Activated T-helper 17 cell treated with anti-CD3 and anti-CD28 coated beads, Interleukin-2, amount 50 U/mL, for 72 hours (primary cell): ENCODE data around the gene UBXN10. TPM values are rescaled to one million over a fixed set of nuclear protein-coding genes. Genes with fewer than 3 reads are reported as not detected.
A peak's percentile ranks its signal among the peaks of the same experiment; 100 is the strongest.

Experiments
- ATAC-seq: fragments of 150-1000 bp; cut with Tn5 transposase; replicated peaks from 2 replicates; pipeline ENCODE4 v1.10.0; 2021; ENCODE audit warnings: mild to moderate bottlenecking, moderate library complexity
- H3K27ac Mint-ChIP-seq: one replicate; pipeline ENCODE4 v1.8.0; 2022; ENCODE audit warnings: mixed read lengths
- H3K27me3 Mint-ChIP-seq: one replicate; pipeline ENCODE4 v1.8.0; 2022; ENCODE audit warnings: mixed read lengths
- H3K36me3 Mint-ChIP-seq: one replicate; pipeline ENCODE4 v1.8.0; 2022; ENCODE audit warnings: low read depth, mild to moderate bottlenecking, mixed read lengths
- H3K4me1 Mint-ChIP-seq: one replicate; pipeline ENCODE4 v1.8.0; 2022; ENCODE audit warnings: mixed read lengths
- H3K4me3 Mint-ChIP-seq: one replicate; pipeline ENCODE4 v1.8.0; 2022; ENCODE audit warnings: mild to moderate bottlenecking, mixed read lengths
- H3K9me3 Mint-ChIP-seq: one replicate; pipeline ENCODE4 v1.8.0; 2022; ENCODE audit warnings: mixed read lengths
- total RNA-seq, 2 donors: library from RNA; stranded (reverse); gene quantifications; one replicate each; pipeline ENCODE4 v1.2.3, GENCODE V29; 2022

UBXN10 gene
- total RNA-seq, 2 donors from 2014 or later: 0.37 to 0.63 TPM

- no peaks in the 10 kb centered on the region for H3K9me3 Mint-ChIP-seq
- no peak for ATAC-seq
- no peak overlapping the region for H3K4me3 Mint-ChIP-seq
- peaks cover 5% of the 10 kb centered on the region for H3K4me1 Mint-ChIP-seq
- H3K27me3 Mint-ChIP-seq: peaks cover 5% of the 10 kb centered on the region
- H3K27ac Mint-ChIP-seq: no peak overlapping the region
- no peaks in the 10 kb centered on the region for H3K36me3 Mint-ChIP-seq
Observed at GRCh38 chr1:20197329-20197791, 11.5 kb downstream of the UBXN10 start.

GRCh38 chr1:20198296-20198695 is 12.4 kb downstream of the UBXN10 start:
- Mint-ChIP-seq H3K9me3 (no peaks in the 10 kb centered on the region), H3K27ac (no peak overlapping the region), H3K4me1 (peaks cover 5% of the 10 kb centered on the region), H3K4me3 (no peak overlapping the region), H3K27me3 (peaks cover 5% of the 10 kb centered on the region), H3K36me3 (no peaks in the 10 kb centered on the region)
- ATAC-seq: no peak

GRCh38 chr1:20198918-20199317 is 13.0 kb downstream of the UBXN10 start:
- Mint-ChIP-seq H3K4me3 (no peak overlapping the region), H3K27ac (no peak overlapping the region), H3K9me3 (no peaks in the 10 kb centered on the region), H3K27me3 (peaks cover 5% of the 10 kb centered on the region), H3K4me1 (peaks cover 5% of the 10 kb centered on the region), H3K36me3 (no peaks in the 10 kb centered on the region)
- no peak for ATAC-seq

- ATAC-seq: no peak
- H3K9me3 Mint-ChIP-seq: no peaks in the 10 kb centered on the region
- H3K4me3 Mint-ChIP-seq: no peak overlapping the region
- H3K27me3 Mint-ChIP-seq: peaks cover 5% of the 10 kb centered on the region
- H3K36me3 Mint-ChIP-seq: no peaks in the 10 kb centered on the region
- peaks cover 5% of the 10 kb centered on the region for H3K4me1 Mint-ChIP-seq
- no peak overlapping the region for H3K27ac Mint-ChIP-seq
Observed at GRCh38 chr1:20199403-20199802, 13.5 kb downstream of the UBXN10 start.

GRCh38 chr1:20199840-20200239 is 13.9 kb downstream of the UBXN10 start:
- Mint-ChIP-seq H3K4me3 (no peak overlapping the region), H3K27me3 (peaks cover 5% of the 10 kb centered on the region), H3K36me3 (no peaks in the 10 kb centered on the region), H3K27ac (no peak overlapping the region), H3K9me3 (no peaks in the 10 kb centered on the region), H3K4me1 (peaks cover 5% of the 10 kb centered on the region)
- no peak for ATAC-seq

GRCh38 chr1:20200966-20201365 is 15.1 kb downstream of the UBXN10 start:
- Mint-ChIP-seq H3K36me3 (no peaks in the 10 kb centered on the region), H3K9me3 (no peaks in the 10 kb centered on the region)
- no peak for ATAC-seq

GRCh38 chr1:20202166-20202565 is 16.3 kb downstream of the UBXN10 start:
- Mint-ChIP-seq H3K4me3 (no peak overlapping the region), H3K36me3 (no peaks in the 10 kb centered on the region), H3K27ac (no peak overlapping the region), H3K27me3 (no peaks in the 10 kb centered on the region), H3K9me3 (no peaks in the 10 kb centered on the region), H3K4me1 (no peaks in the 10 kb centered on the region)
- ATAC-seq: no peak

More at GRCh38 chr1:20200966-20201365, 15.1 kb downstream of the UBXN10 start:
- Mint-ChIP-seq H3K4me3 (no peak overlapping the region), H3K4me1 (no peaks in the 10 kb centered on the region), H3K27ac (no peak overlapping the region), H3K27me3 (no peaks in the 10 kb centered on the region)

- ATAC-seq: no peak
- no peak overlapping the region for H3K4me3 Mint-ChIP-seq
- H3K27me3 Mint-ChIP-seq: peaks cover 11% of the 10 kb centered on the region
- H3K9me3 Mint-ChIP-seq: no peaks in the 10 kb centered on the region
- H3K27ac Mint-ChIP-seq: no peak overlapping the region
- H3K36me3 Mint-ChIP-seq: no peaks in the 10 kb centered on the region
- H3K4me1 Mint-ChIP-seq: no peaks in the 10 kb centered on the region
Observed at GRCh38 chr1:20207546-20207945, 21.6 kb downstream of the UBXN10 start.

- Mint-ChIP-seq H3K4me1 (no peaks in the 10 kb centered on the region), H3K9me3 (no peaks in the 10 kb centered on the region), H3K36me3 (no peaks in the 10 kb centered on the region), H3K27ac (no peak overlapping the region), H3K27me3 (peaks cover 15% of the 10 kb centered on the region), H3K4me3 (no peak overlapping the region)
- no peak for ATAC-seq
Observed at GRCh38 chr1:20209471-20209870, 23.6 kb downstream of the UBXN10 start.

GRCh38 chr1:20210736-20211460 is 25.0 kb downstream of the UBXN10 start:
- Mint-ChIP-seq H3K36me3 (no peaks in the 10 kb centered on the region), H3K4me1 (no peaks in the 10 kb centered on the region), H3K27ac (no peak overlapping the region), H3K9me3 (no peaks in the 10 kb centered on the region), H3K4me3 (no peak overlapping the region), H3K27me3 (peaks cover 26% of the 10 kb centered on the region)
- ATAC-seq: peak; percentile 62

GRCh38 chr1:20211511-20211931 is 25.6 kb downstream of the UBXN10 start:
- no peaks in the 10 kb centered on the region for H3K9me3 Mint-ChIP-seq
- H3K4me1 Mint-ChIP-seq: no peaks in the 10 kb centered on the region
- no peak overlapping the region for H3K4me3 Mint-ChIP-seq
- no peak overlapping the region for H3K27ac Mint-ChIP-seq
- peak; percentile 31 for ATAC-seq
- no peaks in the 10 kb centered on the region for H3K36me3 Mint-ChIP-seq
- H3K27me3 Mint-ChIP-seq: peaks cover 33% of the 10 kb centered on the region

GRCh38 chr1:20212085-20212684 is 26.3 kb downstream of the UBXN10 start:
- Mint-ChIP-seq H3K4me1 (no peaks in the 10 kb centered on the region), H3K27me3 (peaks cover 34% of the 10 kb centered on the region), H3K9me3 (no peaks in the 10 kb centered on the region), H3K4me3 (no peak overlapping the region), H3K36me3 (no peaks in the 10 kb centered on the region), H3K27ac (no peak overlapping the region)
- no peak for ATAC-seq

GRCh38 chr1:20212685-20213331 is 26.9 kb downstream of the UBXN10 start:
- Mint-ChIP-seq H3K9me3 (no peaks in the 10 kb centered on the region), H3K27ac (no peak overlapping the region), H3K27me3 (peaks cover 36% of the 10 kb centered on the region), H3K4me3 (peak overlapping the region; percentile 26), H3K4me1 (no peaks in the 10 kb centered on the region), H3K36me3 (no peaks in the 10 kb centered on the region)
- ATAC-seq: peak; percentile 69

- H3K9me3 Mint-ChIP-seq: no peaks in the 10 kb centered on the region
- H3K36me3 Mint-ChIP-seq: no peaks in the 10 kb centered on the region
- no peak for ATAC-seq
- no peak overlapping the region for H3K4me3 Mint-ChIP-seq
- H3K4me1 Mint-ChIP-seq: no peaks in the 10 kb centered on the region
- H3K27me3 Mint-ChIP-seq: peaks cover 34% of the 10 kb centered on the region
- H3K27ac Mint-ChIP-seq: no peak overlapping the region
Observed at GRCh38 chr1:20215716-20216115, 29.8 kb downstream of the UBXN10 start.

GRCh38 chr1:20216574-20216973 is 30.7 kb downstream of the UBXN10 start:
- no peaks in the 10 kb centered on the region for H3K4me1 Mint-ChIP-seq
- H3K27me3 Mint-ChIP-seq: peaks cover 32% of the 10 kb centered on the region
- H3K4me3 Mint-ChIP-seq: no peak overlapping the region
- ATAC-seq: peak; percentile 67
- H3K27ac Mint-ChIP-seq: no peak overlapping the region
- H3K36me3 Mint-ChIP-seq: no peaks in the 10 kb centered on the region
- H3K9me3 Mint-ChIP-seq: no peaks in the 10 kb centered on the region
